Measurements from ENCODE around the gene SORCS3. TPM values are rescaled to one million over a fixed set of nuclear protein-coding genes. Genes with fewer than 3 reads are reported as not detected.

Gene SORCS3
- total and polyA plus RNA-seq, 4 donors, result 3.7 to 15.7 (median 14.8) TPM

- Histone ChIP-seq H3K27me3 (ENCODE audit: control insufficient read depth, insufficient read depth, low read length) (no peaks in the 10 kb centered on the region), H3K9me3 (ENCODE audit: control insufficient read depth, insufficient read depth, low read length) (no peaks in the 10 kb centered on the region), H3K4me3 (ENCODE audit: low read depth, low read length) (no peak overlapping the region), H3K4me1 (ENCODE audit: control insufficient read depth, insufficient read depth, low read length) (no peaks in the 10 kb centered on the region), H3K27ac (ENCODE audit: low read depth, low read length) (no peak overlapping the region), H3K36me3 (ENCODE audit: control insufficient read depth, insufficient read depth, low read length) (no peaks in the 10 kb centered on the region)
- no peak for DNase-seq (ENCODE audit: low read depth in 4 of 6, low spot score in 6 of 6)
- WGBS (ENCODE audit: insufficient coverage), result 100% methylated on average over 2 of the region's 5 CpGs
Measured at GRCh38 chr10:105247831-105248499, 606.9 kb downstream of the SORCS3 start.

GRCh38 chr10:105252911-105253310 is 611.8 kb downstream of the SORCS3 start:
- Histone ChIP-seq H3K4me1 (ENCODE audit: control insufficient read depth, insufficient read depth, low read length) (no peaks in the 10 kb centered on the region), H3K9me3 (ENCODE audit: control insufficient read depth, insufficient read depth, low read length) (no peaks in the 10 kb centered on the region), H3K36me3 (ENCODE audit: control insufficient read depth, insufficient read depth, low read length) (no peaks in the 10 kb centered on the region), H3K27ac (ENCODE audit: low read depth, low read length) (no peak overlapping the region), H3K4me3 (ENCODE audit: low read depth, low read length) (no peak overlapping the region), H3K27me3 (ENCODE audit: control insufficient read depth, insufficient read depth, low read length) (no peaks in the 10 kb centered on the region)
- DNase-seq (ENCODE audit: low read depth in 4 of 6, low spot score in 6 of 6), result no peak

- Histone ChIP-seq H3K4me1 (ENCODE audit: control insufficient read depth, insufficient read depth, low read length) (no peaks in the 10 kb centered on the region), H3K9me3 (ENCODE audit: control insufficient read depth, insufficient read depth, low read length) (no peaks in the 10 kb centered on the region), H3K27ac (ENCODE audit: low read depth, low read length) (no peak overlapping the region), H3K36me3 (ENCODE audit: control insufficient read depth, insufficient read depth, low read length) (no peaks in the 10 kb centered on the region), H3K4me3 (ENCODE audit: low read depth, low read length) (no peak overlapping the region), H3K27me3 (ENCODE audit: control insufficient read depth, insufficient read depth, low read length) (no peaks in the 10 kb centered on the region)
- peak in 1 of 6 donors; percentile 65 for DNase-seq (ENCODE audit: low read depth in 4 of 6, low spot score in 6 of 6)
- 88% methylated on average over 4 of the region's 8 CpGs for WGBS (ENCODE audit: insufficient coverage)
Measured at GRCh38 chr10:105253515-105254212, 612.6 kb downstream of the SORCS3 start.

- DNase-seq (ENCODE audit: low read depth in 4 of 6, low spot score in 6 of 6), result no peak
- no peak overlapping the region for H3K27ac ChIP-seq (ENCODE audit: low read depth, low read length)
- no peaks in the 10 kb centered on the region for H3K9me3 ChIP-seq (ENCODE audit: control insufficient read depth, insufficient read depth, low read length)
- WGBS (ENCODE audit: insufficient coverage), result 90% methylated on average over 2 of the region's 3 CpGs
- no peak overlapping the region for H3K4me3 ChIP-seq (ENCODE audit: low read depth, low read length)
- H3K4me1 ChIP-seq (ENCODE audit: control insufficient read depth, insufficient read depth, low read length), result no peaks in the 10 kb centered on the region
- H3K36me3 ChIP-seq (ENCODE audit: control insufficient read depth, insufficient read depth, low read length), result no peaks in the 10 kb centered on the region
- no peaks in the 10 kb centered on the region for H3K27me3 ChIP-seq (ENCODE audit: control insufficient read depth, insufficient read depth, low read length)
Measured at GRCh38 chr10:105258036-105258673, 617.1 kb downstream of the SORCS3 start.

- Histone ChIP-seq H3K27ac (ENCODE audit: low read depth, low read length) (no peak overlapping the region), H3K4me1 (ENCODE audit: control insufficient read depth, insufficient read depth, low read length) (no peaks in the 10 kb centered on the region), H3K36me3 (ENCODE audit: control insufficient read depth, insufficient read depth, low read length) (no peaks in the 10 kb centered on the region), H3K4me3 (ENCODE audit: low read depth, low read length) (no peak overlapping the region), H3K27me3 (ENCODE audit: control insufficient read depth, insufficient read depth, low read length) (no peaks in the 10 kb centered on the region), H3K9me3 (ENCODE audit: control insufficient read depth, insufficient read depth, low read length) (no peaks in the 10 kb centered on the region)
- DNase-seq (ENCODE audit: low read depth in 4 of 6, low spot score in 6 of 6), result no peak
- no CpG with 5 or more reads among the region's 1 CpG for WGBS (ENCODE audit: insufficient coverage)
Measured at GRCh38 chr10:105258674-105259065, 617.6 kb downstream of the SORCS3 start.

GRCh38 chr10:105259201-105259600 is 618.1 kb downstream of the SORCS3 start:
- Histone ChIP-seq H3K9me3 (ENCODE audit: control insufficient read depth, insufficient read depth, low read length) (no peaks in the 10 kb centered on the region), H3K4me3 (ENCODE audit: low read depth, low read length) (no peak overlapping the region), H3K36me3 (ENCODE audit: control insufficient read depth, insufficient read depth, low read length) (no peaks in the 10 kb centered on the region), H3K4me1 (ENCODE audit: control insufficient read depth, insufficient read depth, low read length) (no peaks in the 10 kb centered on the region), H3K27ac (ENCODE audit: low read depth, low read length) (no peak overlapping the region), H3K27me3 (ENCODE audit: control insufficient read depth, insufficient read depth, low read length) (no peaks in the 10 kb centered on the region)
- DNase-seq (ENCODE audit: low read depth in 4 of 6, low spot score in 6 of 6), result peak in 1 of 6 donors; percentile 28
- WGBS (ENCODE audit: insufficient coverage), result 100% methylated on average over 1 of the region's 2 CpGs

GRCh38 chr10:105262666-105263065 is 621.6 kb downstream of the SORCS3 start:
- Histone ChIP-seq H3K4me3 (ENCODE audit: low read depth, low read length) (no peak overlapping the region), H3K9me3 (ENCODE audit: control insufficient read depth, insufficient read depth, low read length) (no peaks in the 10 kb centered on the region), H3K27ac (ENCODE audit: low read depth, low read length) (no peak overlapping the region), H3K27me3 (ENCODE audit: control insufficient read depth, insufficient read depth, low read length) (no peaks in the 10 kb centered on the region), H3K36me3 (ENCODE audit: control insufficient read depth, insufficient read depth, low read length) (no peaks in the 10 kb centered on the region), H3K4me1 (ENCODE audit: control insufficient read depth, insufficient read depth, low read length) (no peaks in the 10 kb centered on the region)
- no peak for DNase-seq (ENCODE audit: low read depth in 4 of 6, low spot score in 6 of 6)
- no CpG with 5 or more reads among the region's 2 CpGs for WGBS (ENCODE audit: insufficient coverage)

- 87% methylated on average over 3 of the region's 7 CpGs for WGBS (ENCODE audit: insufficient coverage)
- H3K36me3 ChIP-seq (ENCODE audit: control insufficient read depth, insufficient read depth, low read length), result no peaks in the 10 kb centered on the region
- no peaks in the 10 kb centered on the region for H3K27me3 ChIP-seq (ENCODE audit: control insufficient read depth, insufficient read depth, low read length)
- DNase-seq (ENCODE audit: low read depth in 4 of 6, low spot score in 6 of 6), result no peak
- no peak overlapping the region for H3K4me3 ChIP-seq (ENCODE audit: low read depth, low read length)
- no peaks in the 10 kb centered on the region for H3K9me3 ChIP-seq (ENCODE audit: control insufficient read depth, insufficient read depth, low read length)
- no peak overlapping the region for H3K27ac ChIP-seq (ENCODE audit: low read depth, low read length)
- no peaks in the 10 kb centered on the region for H3K4me1 ChIP-seq (ENCODE audit: control insufficient read depth, insufficient read depth, low read length)
Measured at GRCh38 chr10:105266966-105267539, 626.0 kb downstream of the SORCS3 start.

GRCh38 chr10:105268961-105269360 is 627.9 kb downstream of the SORCS3 start:
- DNase-seq (ENCODE audit: low read depth in 4 of 6, low spot score in 6 of 6), result peak in 1 of 6 donors; percentile 11

More at GRCh38 chr10:105268961-105269360, 627.9 kb downstream of the SORCS3 start:
- WGBS (ENCODE audit: insufficient coverage), result 80% methylated on average over 1 of the region's 1 CpG
- H3K27ac ChIP-seq (ENCODE audit: low read depth, low read length), result no peak overlapping the region
- H3K4me3 ChIP-seq (ENCODE audit: low read depth, low read length), result no peak overlapping the region
- no peaks in the 10 kb centered on the region for H3K27me3 ChIP-seq (ENCODE audit: control insufficient read depth, insufficient read depth, low read length)
- H3K36me3 ChIP-seq (ENCODE audit: control insufficient read depth, insufficient read depth, low read length), result no peaks in the 10 kb centered on the region
- no peaks in the 10 kb centered on the region for H3K9me3 ChIP-seq (ENCODE audit: control insufficient read depth, insufficient read depth, low read length)
- H3K4me1 ChIP-seq (ENCODE audit: control insufficient read depth, insufficient read depth, low read length), result no peaks in the 10 kb centered on the region
